Astrocyte (in vitro differentiated cells and primary cell): ENCODE measurements around the gene COL19A1. TPM values are rescaled to one million over a fixed set of nuclear protein-coding genes. Genes with fewer than 3 reads are reported as not detected.

Experiments used
- DNase-seq: peaks from one replicate; pipeline ENCODE4 v3.0.0-alpha.2; 2010; ENCODE audit warnings: low read depth
- FAIRE-seq: peaks from 2 replicates; lab custom pipeline; 2011; peaks lifted over from hg19 to GRCh38; lab: Jason Lieb, UNC
- H2AFZ ChIP-seq: 2 replicates; pipeline ENCODE4 v1.6.0; 2012; ENCODE audit warnings: low read depth, low read length, inconsistent platforms
- H3K27ac ChIP-seq: 2 replicates; pipeline ENCODE4 v1.5.1; 2011; ENCODE audit warnings: low read depth, low read length, inconsistent platforms
- H3K27me3 ChIP-seq: 2 replicates; pipeline ENCODE4 v1.6.0; 2011; ENCODE audit warnings: low read length, inconsistent platforms; ENCODE audit not compliant: insufficient read depth
- H3K36me3 ChIP-seq: 2 replicates; pipeline ENCODE4 v1.5.1; 2011; ENCODE audit warnings: low read length, inconsistent platforms; ENCODE audit not compliant: insufficient read depth
- H3K4me1 ChIP-seq: 2 replicates; pipeline ENCODE4 v1.5.1; 2011; ENCODE audit warnings: low read length, inconsistent platforms; ENCODE audit not compliant: insufficient read depth
- H3K4me2 ChIP-seq: 2 replicates; pipeline ENCODE4 v1.6.0; 2012; ENCODE audit warnings: low read length, inconsistent platforms
- H3K4me3 ChIP-seq: 2 replicates; pipeline ENCODE4 v1.5.1; 2011; ENCODE audit warnings: low read depth, mild to moderate bottlenecking, low read length, inconsistent platforms; ENCODE audit not compliant: insufficient read depth
- H3K79me2 ChIP-seq: 2 replicates; pipeline ENCODE4 v1.6.0; 2012; ENCODE audit warnings: mild to moderate bottlenecking, low read length, inconsistent platforms; ENCODE audit not compliant: insufficient read depth
- H3K9ac ChIP-seq: 2 replicates; pipeline ENCODE4 v1.6.0; 2012; ENCODE audit warnings: mild to moderate bottlenecking, low read length, inconsistent platforms
- H3K9me3 ChIP-seq: 2 replicates; pipeline ENCODE4 v1.5.1; 2012; ENCODE audit warnings: low read depth, mild to moderate bottlenecking, low read length, inconsistent platforms; ENCODE audit not compliant: insufficient read depth
- H4K20me1 ChIP-seq: 2 replicates; pipeline ENCODE4 v1.6.0; 2012; ENCODE audit warnings: low read length, inconsistent platforms; ENCODE audit not compliant: insufficient read depth
- H3K27ac Mint-ChIP-seq: one replicate; pipeline ENCODE4 v1.8.0; 2021; ENCODE audit warnings: mild to moderate bottlenecking, mixed read lengths; ENCODE audit not compliant: unreplicated experiment
- H3K27me3 Mint-ChIP-seq: one replicate; pipeline ENCODE4 v1.8.0; 2021; ENCODE audit warnings: low read depth, mixed read lengths; ENCODE audit not compliant: unreplicated experiment
- H3K36me3 Mint-ChIP-seq: one replicate; pipeline ENCODE4 v1.8.0; 2021; ENCODE audit warnings: low read depth, mixed read lengths; ENCODE audit not compliant: unreplicated experiment
- H3K4me1 Mint-ChIP-seq: one replicate; pipeline ENCODE4 v1.8.0; 2021; ENCODE audit warnings: low read depth, mixed read lengths; ENCODE audit not compliant: unreplicated experiment
- H3K4me3 Mint-ChIP-seq: one replicate; pipeline ENCODE4 v1.8.0; 2021; ENCODE audit warnings: mild to moderate bottlenecking, moderate library complexity, mixed read lengths; ENCODE audit not compliant: unreplicated experiment
- H3K9me3 Mint-ChIP-seq: one replicate; pipeline ENCODE4 v1.8.0; 2021; ENCODE audit warnings: mild to moderate bottlenecking, mixed read lengths; ENCODE audit not compliant: unreplicated experiment
- CTCF ChIP-seq: IDR thresholded peaks from 2 replicates; pipeline ENCODE4 v1.5.1; 2011; ENCODE audit warnings: low read depth, mild to moderate bottlenecking, inconsistent platforms, low read length, moderate library complexity; ENCODE audit not compliant: insufficient read depth
- EZH2 ChIP-seq: IDR thresholded peaks from 2 replicates; pipeline ENCODE4 v1.6.1; 2012; ENCODE audit warnings: mild to moderate bottlenecking, low read length, inconsistent platforms; ENCODE audit not compliant: insufficient read depth
- total RNA-seq: library from RNA; stranded (reverse); gene quantifications from 2 replicates; pipeline ENCODE4 v1.2.1, GENCODE V29; 2021

The COL19A1 gene
- total RNA-seq, 1 donor from 2014 or later, result 0.18 TPM

DNA sequence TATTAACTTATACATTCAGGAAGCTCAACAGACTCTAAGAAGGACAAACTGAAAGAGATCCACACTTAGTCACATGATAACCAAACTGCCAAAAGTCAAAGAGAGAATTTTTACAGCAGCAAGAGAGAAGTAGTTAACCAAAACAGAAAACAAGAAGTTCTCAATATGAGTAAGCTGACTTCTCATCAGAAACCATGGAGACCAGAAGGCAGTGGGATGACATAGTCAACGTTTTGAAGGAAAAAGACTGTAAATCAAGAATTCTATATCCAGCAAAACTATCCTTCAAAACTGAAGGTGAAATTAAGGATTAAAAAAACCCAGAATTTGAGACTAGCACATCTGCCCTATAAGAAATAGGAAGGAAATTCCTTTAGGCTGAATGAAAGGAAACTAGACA lies 60.4 kb downstream of the COL19A1 start:
- no peaks in the 10 kb centered on the region for H4K20me1 ChIP-seq

DNA sequence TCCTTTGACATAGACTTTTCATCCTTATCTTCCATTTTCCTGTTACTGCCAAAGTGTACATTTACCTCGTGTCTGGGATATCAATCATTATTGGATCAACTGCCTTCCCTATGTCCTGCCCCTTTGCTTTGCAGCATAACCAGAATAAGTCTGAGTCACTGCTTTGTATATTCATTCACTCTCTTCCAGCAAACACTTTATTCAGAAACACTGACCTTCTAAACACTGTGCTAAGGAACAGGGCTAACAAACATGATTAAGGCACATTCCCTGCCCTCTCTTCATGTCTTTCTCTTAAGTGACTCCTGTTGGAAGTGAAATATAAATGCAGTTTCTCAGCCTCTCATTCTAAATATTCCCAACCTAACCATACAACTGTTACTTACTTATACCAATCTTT lies 66.9 kb downstream of the COL19A1 start:
- Mint-ChIP-seq H3K9me3 (peaks cover 3% of the 10 kb centered on the region), H3K36me3 (no peaks in the 10 kb centered on the region), H3K27me3 (no peaks in the 10 kb centered on the region), H3K27ac (no peak overlapping the region), H3K4me3 (no peak overlapping the region), H3K4me1 (peaks cover 7% of the 10 kb centered on the region)
- H3K36me3 ChIP-seq, result no peaks in the 10 kb centered on the region
- FAIRE-seq (no peak), DNase-seq (no peak)
- no peak overlapping the region for H3K9ac ChIP-seq
- H3K4me3 ChIP-seq, result no peak overlapping the region
- no peaks in the 10 kb centered on the region for H3K9me3 ChIP-seq
- H3K79me2 ChIP-seq, result no peaks in the 10 kb centered on the region
- no peak overlapping the region for H3K4me2 ChIP-seq
- H3K27me3 ChIP-seq, result no peaks in the 10 kb centered on the region
- no peak overlapping the region for H2AFZ ChIP-seq
- H3K27ac ChIP-seq, result no peak overlapping the region
- no peak for TF ChIP-seq CTCF
- no peak for TF ChIP-seq EZH2
- H3K4me1 ChIP-seq, result no peaks in the 10 kb centered on the region
- H4K20me1 ChIP-seq, result no peaks in the 10 kb centered on the region

More for the DNA sequence above, 60.4 kb downstream of the COL19A1 start:
- Histone ChIP-seq H3K4me1 (no peaks in the 10 kb centered on the region), H3K9ac (no peak overlapping the region), H3K4me3 (no peak overlapping the region), H3K27me3 (no peaks in the 10 kb centered on the region), H3K36me3 (no peaks in the 10 kb centered on the region), H3K27ac (no peak overlapping the region), H2AFZ (no peak overlapping the region), H3K79me2 (no peaks in the 10 kb centered on the region), H3K4me2 (no peak overlapping the region), H3K9me3 (no peaks in the 10 kb centered on the region)
- H3K9me3 Mint-ChIP-seq, result peaks cover 16% of the 10 kb centered on the region
- no peak overlapping the region for H3K27ac Mint-ChIP-seq
- no peak for DNase-seq
- no peaks in the 10 kb centered on the region for H3K4me1 Mint-ChIP-seq
- H3K4me3 Mint-ChIP-seq, result no peak overlapping the region
- TF ChIP-seq EZH2 (no peak), CTCF (no peak)
- no peaks in the 10 kb centered on the region for H3K27me3 Mint-ChIP-seq
- no peaks in the 10 kb centered on the region for H3K36me3 Mint-ChIP-seq
- no peak for FAIRE-seq

- FAIRE-seq, result no peak
- H3K4me1 Mint-ChIP-seq, result peaks cover 7% of the 10 kb centered on the region
Measured at GRCh38 chr6:69935079-69935478, 68.7 kb downstream of the COL19A1 start.

More at GRCh38 chr6:69935079-69935478, 68.7 kb downstream of the COL19A1 start:
- H3K27me3 Mint-ChIP-seq, result no peaks in the 10 kb centered on the region
- no peak overlapping the region for H3K4me2 ChIP-seq
- H3K36me3 Mint-ChIP-seq, result no peaks in the 10 kb centered on the region
- H2AFZ ChIP-seq, result no peak overlapping the region
- no peaks in the 10 kb centered on the region for H3K27me3 ChIP-seq
- no peaks in the 10 kb centered on the region for H4K20me1 ChIP-seq
- H3K79me2 ChIP-seq, result no peaks in the 10 kb centered on the region
- TF ChIP-seq CTCF (no peak), EZH2 (no peak)
- no peak overlapping the region for H3K27ac ChIP-seq
- no peaks in the 10 kb centered on the region for H3K4me1 ChIP-seq
- H3K4me3 ChIP-seq, result no peak overlapping the region
- H3K27ac Mint-ChIP-seq, result no peak overlapping the region
- H3K4me3 Mint-ChIP-seq, result no peak overlapping the region
- no peak for DNase-seq
- H3K36me3 ChIP-seq, result no peaks in the 10 kb centered on the region
- H3K9me3 ChIP-seq, result no peaks in the 10 kb centered on the region
- no peak overlapping the region for H3K9ac ChIP-seq
- no peaks in the 10 kb centered on the region for H3K9me3 Mint-ChIP-seq
